PC-9 (cell line): ENCODE data around the gene NKIRAS1.

Experiments used
- EZH2 ChIP-seq: fragments of 200-600 bp; sonication (generic); IDR thresholded peaks from 2 replicates; pipeline ENCODE4 v1.8.0; 2017; ENCODE audit warnings: antibody characterized with exemption, low read depth
- TF ChIP-seq, protein P1 (sequence below): fragments of 200-600 bp; sonication (generic); conservative IDR thresholded peaks from 2 replicates; pipeline ENCODE4 v1.6.1; 2017; ENCODE audit warnings: mixed run types, antibody characterized with exemption, mild to moderate bottlenecking, moderate library complexity

DNA sequence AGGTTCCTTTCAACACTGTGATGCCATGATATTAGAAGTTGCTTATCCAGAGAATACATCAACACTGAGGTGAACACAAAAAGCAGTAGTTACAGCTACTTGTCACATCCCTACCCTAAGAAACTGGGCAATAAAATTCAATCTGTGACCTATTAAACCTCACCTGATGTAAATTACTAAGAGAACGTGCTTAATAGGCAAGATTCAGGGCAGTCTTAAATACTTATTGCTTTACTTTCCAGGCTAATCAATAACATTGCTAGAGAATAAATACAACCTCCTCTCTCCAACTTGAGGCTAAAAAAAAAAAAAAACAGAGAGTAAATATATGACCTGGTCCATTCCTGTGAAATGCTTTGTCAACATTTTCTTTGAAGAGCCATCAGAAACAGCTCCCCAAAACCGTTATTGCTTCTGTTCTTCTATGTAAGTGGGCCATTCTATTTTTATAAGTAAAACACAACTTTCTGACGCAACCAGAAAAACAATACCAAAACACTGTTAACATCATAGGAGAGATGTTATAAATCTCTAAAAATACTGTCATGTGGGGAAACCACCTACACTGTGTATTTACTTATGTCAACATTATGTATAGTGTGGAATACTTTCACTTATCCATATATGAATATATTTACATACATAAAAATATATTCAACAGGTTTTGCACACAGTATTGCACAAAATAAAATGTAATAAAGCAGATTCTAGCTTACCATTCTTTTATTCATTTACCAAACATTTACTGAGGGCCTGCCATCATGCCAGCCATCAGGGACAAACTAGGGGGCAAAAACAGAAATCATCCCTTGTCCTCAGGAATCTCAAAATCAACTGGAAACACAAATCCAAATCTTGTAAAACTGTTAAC lies 2.7 kb downstream of the NKIRAS1 start:
- TF ChIP-seq, protein P1, sequence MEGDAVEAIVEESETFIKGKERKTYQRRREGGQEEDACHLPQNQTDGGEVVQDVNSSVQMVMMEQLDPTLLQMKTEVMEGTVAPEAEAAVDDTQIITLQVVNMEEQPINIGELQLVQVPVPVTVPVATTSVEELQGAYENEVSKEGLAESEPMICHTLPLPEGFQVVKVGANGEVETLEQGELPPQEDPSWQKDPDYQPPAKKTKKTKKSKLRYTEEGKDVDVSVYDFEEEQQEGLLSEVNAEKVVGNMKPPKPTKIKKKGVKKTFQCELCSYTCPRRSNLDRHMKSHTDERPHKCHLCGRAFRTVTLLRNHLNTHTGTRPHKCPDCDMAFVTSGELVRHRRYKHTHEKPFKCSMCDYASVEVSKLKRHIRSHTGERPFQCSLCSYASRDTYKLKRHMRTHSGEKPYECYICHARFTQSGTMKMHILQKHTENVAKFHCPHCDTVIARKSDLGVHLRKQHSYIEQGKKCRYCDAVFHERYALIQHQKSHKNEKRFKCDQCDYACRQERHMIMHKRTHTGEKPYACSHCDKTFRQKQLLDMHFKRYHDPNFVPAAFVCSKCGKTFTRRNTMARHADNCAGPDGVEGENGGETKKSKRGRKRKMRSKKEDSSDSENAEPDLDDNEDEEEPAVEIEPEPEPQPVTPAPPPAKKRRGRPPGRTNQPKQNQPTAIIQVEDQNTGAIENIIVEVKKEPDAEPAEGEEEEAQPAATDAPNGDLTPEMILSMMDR = no peak
- TF ChIP-seq EZH2 = no peak
